Testis (tissue), 2 donors: ENCODE results near the gene FSTL5.

ENCODE experiments used
- POLR2A ChIP-seq: fragments of 450-650 bp; IDR thresholded peaks from one replicate; pipeline ENCODE4 v1.6.1; 2017; ENCODE audit warnings: antibody characterized with exemption, mild to moderate bottlenecking, moderate library complexity
- TF ChIP-seq, protein P1 (sequence below), 3 experiments: fragments of 450-650 bp in 2 of 3; fragments of 200-600 bp in 1 of 3; sonication (generic) in 1 of 3; IDR thresholded peaks; one replicate each; pipeline ENCODE4 v1.5.1; 2016 to 2019; ENCODE audit warnings: antibody characterized with exemption in 3 of 3, mild to moderate bottlenecking in 2 of 3, moderate library complexity in 1 of 3

DNA sequence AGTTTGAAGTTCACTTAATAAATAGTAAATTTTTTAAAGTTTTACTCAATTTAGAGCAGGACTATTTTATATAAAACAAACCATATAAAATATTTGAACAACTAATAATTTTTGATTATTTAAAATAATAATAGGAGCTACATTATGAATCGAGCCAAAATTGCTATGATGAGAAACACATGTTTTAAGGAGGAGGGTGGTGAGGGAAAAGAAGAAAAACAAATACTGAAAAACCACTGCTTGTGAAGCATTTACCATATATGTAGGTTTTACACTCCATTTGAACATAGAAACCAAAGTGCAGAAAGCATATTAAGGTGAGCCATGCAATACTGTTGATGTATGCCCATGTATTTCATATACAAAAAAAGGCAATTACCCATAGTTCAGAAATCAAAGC lies 448.9 kb downstream of the FSTL5 start:
- TF ChIP-seq, protein P1, sequence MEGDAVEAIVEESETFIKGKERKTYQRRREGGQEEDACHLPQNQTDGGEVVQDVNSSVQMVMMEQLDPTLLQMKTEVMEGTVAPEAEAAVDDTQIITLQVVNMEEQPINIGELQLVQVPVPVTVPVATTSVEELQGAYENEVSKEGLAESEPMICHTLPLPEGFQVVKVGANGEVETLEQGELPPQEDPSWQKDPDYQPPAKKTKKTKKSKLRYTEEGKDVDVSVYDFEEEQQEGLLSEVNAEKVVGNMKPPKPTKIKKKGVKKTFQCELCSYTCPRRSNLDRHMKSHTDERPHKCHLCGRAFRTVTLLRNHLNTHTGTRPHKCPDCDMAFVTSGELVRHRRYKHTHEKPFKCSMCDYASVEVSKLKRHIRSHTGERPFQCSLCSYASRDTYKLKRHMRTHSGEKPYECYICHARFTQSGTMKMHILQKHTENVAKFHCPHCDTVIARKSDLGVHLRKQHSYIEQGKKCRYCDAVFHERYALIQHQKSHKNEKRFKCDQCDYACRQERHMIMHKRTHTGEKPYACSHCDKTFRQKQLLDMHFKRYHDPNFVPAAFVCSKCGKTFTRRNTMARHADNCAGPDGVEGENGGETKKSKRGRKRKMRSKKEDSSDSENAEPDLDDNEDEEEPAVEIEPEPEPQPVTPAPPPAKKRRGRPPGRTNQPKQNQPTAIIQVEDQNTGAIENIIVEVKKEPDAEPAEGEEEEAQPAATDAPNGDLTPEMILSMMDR (IDR thresholded peaks at IDR 0.05), result no peak
- TF ChIP-seq POLR2A, result no peak
